HUES64 (cell line): Measurements from ENCODE around the gene AKR1C4.
"Not testable (repeated sequence)": the region's sequence is repeated elsewhere in the genome, so short reads cannot be mapped to it uniquely, and the experiment has no call there.

Experiments
- H3K27ac ChIP-seq: 2 replicates; pipeline ENCODE4 v1.7.0; 2013; ENCODE audit warnings: low read depth, low read length, inconsistent platforms
- H3K27me3 ChIP-seq: 2 replicates; pipeline ENCODE4 v1.6.1; 2013; ENCODE audit warnings: mild to moderate bottlenecking, low read length; ENCODE audit not compliant: insufficient read depth
- H3K36me3 ChIP-seq: 2 replicates; pipeline ENCODE4 v1.6.1; 2013; ENCODE audit warnings: mild to moderate bottlenecking, low read length; ENCODE audit not compliant: insufficient read depth
- H3K4me1 ChIP-seq: 2 replicates; pipeline ENCODE4 v1.6.1; 2013; ENCODE audit warnings: mild to moderate bottlenecking, low read length, moderate library complexity; ENCODE audit not compliant: insufficient read depth
- H3K4me3 ChIP-seq: 2 replicates; pipeline ENCODE4 v1.5.1; 2013; ENCODE audit warnings: mild to moderate bottlenecking, low read length, moderate library complexity
- H3K9ac ChIP-seq: 2 replicates; pipeline ENCODE4 v1.6.1; 2013; ENCODE audit warnings: mild to moderate bottlenecking, low read depth, low read length
- H3K9me3 ChIP-seq: 2 replicates; pipeline ENCODE4 v1.6.1; 2013; ENCODE audit warnings: low read depth, low read length; ENCODE audit not compliant: insufficient read depth
- WGBS: fragments of 150-250, 120-280 bp; methylation state at CpG from one replicate; pipeline ENCODE4 v1.1.7; 2013; ENCODE audit warnings: missing lambda C conversion rate; 5-methylcytosine and 5-hydroxymethylcytosine counted together

The AKR1C4 gene

DNA sequence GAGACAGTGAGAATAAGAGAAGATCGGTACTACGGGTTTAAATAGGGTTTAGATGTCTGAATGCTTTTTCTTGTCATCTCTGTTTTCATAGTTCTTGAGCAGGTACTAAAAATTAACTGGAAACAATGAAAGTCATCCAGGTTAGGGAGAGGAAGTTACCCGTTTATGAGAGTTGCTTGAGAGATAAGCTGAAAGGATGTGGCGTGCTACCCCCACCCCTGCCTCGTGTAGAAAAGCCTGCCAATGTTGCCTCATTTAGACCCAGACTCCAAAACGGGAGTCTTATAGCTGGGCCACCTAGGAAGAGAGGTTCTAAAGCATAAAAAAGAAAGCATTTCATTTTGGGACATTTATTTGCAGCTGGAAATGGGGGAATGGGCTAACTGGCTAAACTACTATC lies 10.2 kb downstream of the AKR1C4 start:
- H3K9ac ChIP-seq, result no peak overlapping the region
- H3K27me3 ChIP-seq, result no peaks in the 10 kb centered on the region
- 92% methylated on average over 6 of the region's 6 CpGs for WGBS
- no peaks in the 10 kb centered on the region for H3K36me3 ChIP-seq
- H3K4me1 ChIP-seq, result no peaks in the 10 kb centered on the region
- no peak overlapping the region for H3K4me3 ChIP-seq
- H3K27ac ChIP-seq, result no peak overlapping the region
- peaks cover 12% of the 10 kb centered on the region for H3K9me3 ChIP-seq

DNA sequence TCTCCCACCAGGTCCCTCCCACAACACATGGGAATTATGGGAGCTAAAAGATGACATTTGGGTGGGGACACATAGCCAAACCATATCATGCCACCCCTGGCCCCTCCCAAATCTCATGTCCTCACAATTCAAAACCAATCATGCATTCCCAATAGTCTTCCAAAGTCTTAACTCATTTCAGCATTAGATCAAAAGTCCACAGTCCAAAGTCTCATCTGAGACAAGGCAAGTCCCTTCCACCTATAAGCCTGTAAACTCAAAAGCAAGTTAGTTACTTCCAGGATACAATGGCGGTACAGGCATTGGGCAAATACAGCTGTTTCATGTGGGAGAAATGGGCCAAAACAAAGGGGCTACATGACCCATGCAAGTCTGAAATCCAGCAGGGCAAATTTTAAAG lies 13.1 kb downstream of the AKR1C4 start:
- not testable (repeated sequence) for H3K27me3 ChIP-seq
- WGBS, result 97% methylated on average over 1 of the region's 1 CpG

DNA sequence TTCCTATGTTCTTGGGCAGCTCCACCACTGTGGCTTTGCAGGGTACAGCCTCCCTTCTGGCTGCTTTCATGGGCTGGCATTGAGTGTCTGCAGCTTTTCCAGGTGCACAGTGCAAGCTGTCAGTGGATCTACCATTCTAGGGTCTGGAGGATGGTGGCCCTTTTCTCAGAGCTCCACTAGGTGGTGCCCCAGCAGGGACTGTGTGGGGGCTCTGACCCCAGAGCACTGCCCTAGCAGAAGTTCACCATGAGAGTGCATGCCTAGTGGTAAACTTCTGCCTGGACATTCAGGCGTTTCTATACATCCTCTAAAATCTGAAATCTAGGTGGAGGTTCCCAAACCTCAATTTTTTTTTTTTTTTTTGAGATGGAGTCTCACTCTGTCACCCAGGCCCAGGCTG lies 13.6 kb downstream of the AKR1C4 start:
- 100% methylated on average over 1 of the region's 1 CpG for WGBS
- not testable (repeated sequence) for H3K27me3 ChIP-seq, H3K4me1 ChIP-seq, H3K36me3 ChIP-seq, H3K4me3 ChIP-seq, H3K27ac ChIP-seq, H3K9ac ChIP-seq
- H3K9me3 ChIP-seq, result peaks cover 23% of the 10 kb centered on the region; the same call in 1 of the 2 replicates

More for the DNA sequence above, 13.1 kb downstream of the AKR1C4 start:
- not testable (repeated sequence) for H3K4me1 ChIP-seq, H3K27ac ChIP-seq, H3K36me3 ChIP-seq, H3K4me3 ChIP-seq, H3K9ac ChIP-seq
- H3K9me3 ChIP-seq, result peaks cover 23% of the 10 kb centered on the region; the same call in 1 of the 2 replicates

DNA sequence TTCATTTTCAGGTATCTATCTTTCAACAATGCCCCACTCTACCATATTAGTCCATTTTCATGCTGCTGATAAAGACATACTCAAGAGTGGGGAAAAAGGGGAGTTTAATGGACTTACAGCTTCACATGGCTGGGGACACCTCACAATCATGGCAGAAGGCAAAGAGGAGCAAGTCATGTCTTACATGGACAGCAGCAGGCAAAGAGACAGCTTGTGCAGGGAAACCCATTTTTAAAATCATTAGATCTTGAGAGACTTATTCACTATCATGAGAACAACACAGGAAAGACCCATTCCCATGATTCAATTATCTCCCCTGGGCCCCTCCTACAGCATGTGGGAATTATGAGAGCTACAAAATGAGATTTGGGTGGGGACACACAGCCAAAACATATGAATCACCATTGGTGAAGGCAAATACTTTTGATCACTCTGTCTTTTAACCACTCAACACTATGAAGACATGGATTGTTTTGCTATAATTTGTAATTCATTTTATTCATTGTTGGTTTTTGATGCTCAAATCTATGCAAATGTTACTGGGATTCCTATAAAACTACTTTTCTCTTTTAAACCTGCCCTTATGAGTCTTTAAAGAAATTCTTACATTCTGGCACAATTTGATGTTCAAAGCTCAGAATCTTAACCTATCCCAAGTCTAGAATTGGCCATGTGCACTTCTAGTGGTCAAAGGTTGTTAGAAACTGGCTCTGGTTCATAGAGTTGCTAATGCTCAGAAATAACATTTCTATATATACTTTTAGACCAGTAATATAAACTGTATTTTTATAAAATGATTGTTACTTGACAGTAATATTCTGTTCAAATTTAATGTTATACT lies 15.3 kb downstream of the AKR1C4 start:
- Histone ChIP-seq H3K4me3 (no peak overlapping the region), H3K27me3 (no peaks in the 10 kb centered on the region), H3K9me3 (peaks cover 26% of the 10 kb centered on the region; the same call in 1 of the 2 replicates), H3K9ac (no peak overlapping the region), H3K27ac (no peak overlapping the region), H3K36me3 (no peaks in the 10 kb centered on the region), H3K4me1 (no peaks in the 10 kb centered on the region)

GRCh38 chr10:5216801-5217200 lies 20.2 kb downstream of the AKR1C4 start:
- WGBS, result 50% methylated on average over 2 of the region's 2 CpGs

DNA sequence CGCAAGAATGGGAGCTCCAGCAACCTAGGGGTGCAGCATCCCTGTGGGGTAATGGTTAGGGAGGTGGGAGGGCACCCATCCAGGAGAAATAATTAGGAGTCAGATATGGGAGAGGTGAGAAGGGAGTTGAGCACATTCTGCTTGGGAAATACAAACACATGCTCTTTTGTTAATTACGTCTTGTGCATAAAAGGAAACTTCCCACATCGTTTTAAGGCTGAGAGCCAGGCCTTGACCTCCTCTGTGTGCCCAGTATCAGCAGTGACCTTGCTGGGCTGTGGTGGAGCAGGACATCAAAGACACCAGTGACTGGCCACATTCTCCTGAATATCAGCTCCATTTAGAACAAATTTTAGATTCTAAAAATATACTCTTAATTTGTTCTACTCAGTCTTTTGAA lies 22.6 kb downstream of the AKR1C4 start:
- no peak overlapping the region for H3K27ac ChIP-seq
- H3K9ac ChIP-seq, result no peak overlapping the region
- H3K36me3 ChIP-seq, result no peaks in the 10 kb centered on the region
- H3K27me3 ChIP-seq, result no peaks in the 10 kb centered on the region
- H3K9me3 ChIP-seq, result peaks cover 14% of the 10 kb centered on the region; the same call in 1 of the 2 replicates
- H3K4me3 ChIP-seq, result no peak overlapping the region
- WGBS, result 92% methylated on average over 3 of the region's 3 CpGs
- H3K4me1 ChIP-seq, result no peaks in the 10 kb centered on the region

More at GRCh38 chr10:5216801-5217200, 20.2 kb downstream of the AKR1C4 start:
- peaks cover 23% of the 10 kb centered on the region; the same call in 1 of the 2 replicates for H3K9me3 ChIP-seq
- no peaks in the 10 kb centered on the region for H3K27me3 ChIP-seq
- H3K9ac ChIP-seq, result no peak overlapping the region
- H3K36me3 ChIP-seq, result no peaks in the 10 kb centered on the region
- H3K4me3 ChIP-seq, result no peak overlapping the region
- H3K4me1 ChIP-seq, result no peaks in the 10 kb centered on the region
- no peak overlapping the region for H3K27ac ChIP-seq

- not testable (repeated sequence) for H3K4me1 ChIP-seq, H3K27ac ChIP-seq, H3K27me3 ChIP-seq, H3K9ac ChIP-seq, H3K4me3 ChIP-seq, H3K36me3 ChIP-seq
- H3K9me3 ChIP-seq, result peaks cover 11% of the 10 kb centered on the region; the same call in 1 of the 2 replicates
- 82% methylated on average over 7 of the region's 7 CpGs for WGBS
These were observed 26.3 kb downstream of the AKR1C4 start for GRCh38 chr10:5222942-5223341.

GRCh38 chr10:5229019-5229418 lies 32.4 kb downstream of the AKR1C4 start:
- 88% methylated on average over 8 of the region's 8 CpGs for WGBS
- no peaks in the 10 kb centered on the region for H3K27me3 ChIP-seq
- H3K4me1 ChIP-seq, result no peaks in the 10 kb centered on the region
- H3K9ac ChIP-seq, result no peak overlapping the region
- no peaks in the 10 kb centered on the region for H3K36me3 ChIP-seq
- no peaks in the 10 kb centered on the region for H3K9me3 ChIP-seq
- no peak overlapping the region for H3K4me3 ChIP-seq
- H3K27ac ChIP-seq, result no peak overlapping the region

- Histone ChIP-seq H3K27me3 (no peaks in the 10 kb centered on the region), H3K9me3 (no peaks in the 10 kb centered on the region), H3K27ac (no peak overlapping the region), H3K4me3 (no peak overlapping the region), H3K9ac (no peak overlapping the region), H3K36me3 (no peaks in the 10 kb centered on the region), H3K4me1 (no peaks in the 10 kb centered on the region)
- 88% methylated on average over 2 of the region's 2 CpGs for WGBS
These were observed 36.7 kb downstream of the AKR1C4 start for GRCh38 chr10:5233324-5233723.

DNA sequence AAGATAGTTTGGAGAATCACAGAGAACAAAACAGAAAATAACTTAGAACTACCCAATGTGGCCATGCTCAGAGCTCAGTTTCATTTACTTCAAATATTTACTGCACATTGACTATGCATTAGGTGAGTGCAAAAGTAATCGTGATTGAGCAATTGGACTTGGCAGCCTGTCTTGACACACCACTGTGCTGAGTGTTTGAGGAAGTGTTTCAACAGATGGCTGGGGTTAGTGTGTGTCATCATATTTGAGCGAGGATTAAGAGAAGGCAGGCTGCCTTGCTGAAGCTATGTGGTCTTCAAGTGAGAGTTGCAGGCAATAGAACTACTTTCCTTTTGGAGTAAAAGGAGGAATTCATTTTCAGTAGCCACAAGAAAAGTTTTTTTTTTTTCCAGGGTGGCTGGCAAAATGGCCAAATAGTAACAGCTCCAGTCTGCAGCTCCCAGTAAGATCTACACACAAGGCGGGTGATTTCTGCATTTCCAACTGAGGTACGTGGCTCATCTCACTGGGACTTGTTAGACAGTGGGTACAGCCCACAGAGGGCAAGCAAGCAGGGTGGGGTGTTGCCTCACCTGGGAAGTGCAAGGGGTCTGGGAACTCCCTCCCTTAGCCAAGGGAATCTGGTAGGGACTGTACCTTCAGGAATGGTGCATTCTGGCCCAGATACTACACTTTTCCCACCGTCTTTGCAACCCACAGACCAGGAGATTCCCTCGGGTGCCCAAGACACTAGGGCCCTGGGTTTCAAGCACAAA lies 37.6 kb downstream of the AKR1C4 start:
- Histone ChIP-seq H3K27ac (no peak overlapping the region), H3K27me3 (no peaks in the 10 kb centered on the region), H3K4me1 (no peaks in the 10 kb centered on the region), H3K9ac (no peak overlapping the region), H3K4me3 (no peak overlapping the region), H3K9me3 (no peaks in the 10 kb centered on the region), H3K36me3 (no peaks in the 10 kb centered on the region)
- 86% methylated on average over 6 of the region's 6 CpGs for WGBS

- H3K9ac ChIP-seq, H3K27me3 ChIP-seq, H3K9me3 ChIP-seq, H3K4me3 ChIP-seq, H3K27ac ChIP-seq, H3K4me1 ChIP-seq, H3K36me3 ChIP-seq: not testable (repeated sequence)
- WGBS, result 53% methylated on average over 2 of the region's 2 CpGs
These were observed 40.9 kb downstream of the AKR1C4 start for GRCh38 chr10:5237541-5237940.
